OCI-M2 (cell line): ENCODE data around the gene HMCN1.

Experiments used
- DNase-seq: peaks from one replicate; lab custom pipeline; 2025; ENCODE audit not compliant: unreplicated experiment; lab: John Stamatoyannopoulos, UW

HMCN1 gene

DNA sequence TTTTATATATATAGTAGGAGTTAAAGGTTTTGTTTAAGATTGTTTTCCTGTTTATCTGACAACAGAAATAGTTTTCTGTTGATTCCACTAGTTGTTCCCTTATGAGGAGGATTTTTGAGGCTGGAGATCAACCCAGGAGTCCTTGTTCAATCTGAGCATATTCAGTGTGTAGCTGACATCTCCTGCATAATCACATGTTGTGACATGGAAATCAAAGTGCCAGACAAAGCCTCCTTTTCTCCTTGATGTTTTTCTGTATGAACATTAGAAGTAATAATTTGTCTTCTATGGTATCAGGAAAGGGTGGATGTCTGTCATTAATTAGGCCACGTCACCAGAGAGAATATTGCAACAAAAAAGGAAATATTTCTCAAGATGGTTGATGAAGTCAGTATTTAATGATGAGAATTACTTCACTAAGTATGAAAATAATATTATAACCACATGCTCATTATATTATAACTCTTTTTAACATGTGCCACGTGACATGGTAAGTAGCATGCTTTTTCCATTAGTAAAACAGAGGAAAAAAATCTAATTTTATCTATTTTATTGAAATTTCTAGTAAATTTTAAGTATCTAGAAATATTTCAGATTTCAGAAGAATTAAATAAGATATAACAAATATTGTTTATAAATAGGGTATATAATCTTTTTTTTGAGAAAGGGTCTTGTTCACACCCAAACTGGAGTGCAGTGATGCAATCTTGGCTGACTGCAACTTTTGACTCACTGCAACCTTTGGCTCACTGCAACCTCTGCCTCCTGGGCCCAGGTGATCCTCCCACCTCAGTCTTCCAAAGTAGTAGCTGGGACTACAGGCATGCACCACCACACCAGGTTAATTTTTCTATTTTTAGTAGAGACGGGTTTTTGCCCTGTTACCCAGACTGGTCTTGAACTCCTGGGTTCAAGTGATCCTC, 223.5 kb downstream of the HMCN1 start:
- DNase-seq, result no peak

DNA sequence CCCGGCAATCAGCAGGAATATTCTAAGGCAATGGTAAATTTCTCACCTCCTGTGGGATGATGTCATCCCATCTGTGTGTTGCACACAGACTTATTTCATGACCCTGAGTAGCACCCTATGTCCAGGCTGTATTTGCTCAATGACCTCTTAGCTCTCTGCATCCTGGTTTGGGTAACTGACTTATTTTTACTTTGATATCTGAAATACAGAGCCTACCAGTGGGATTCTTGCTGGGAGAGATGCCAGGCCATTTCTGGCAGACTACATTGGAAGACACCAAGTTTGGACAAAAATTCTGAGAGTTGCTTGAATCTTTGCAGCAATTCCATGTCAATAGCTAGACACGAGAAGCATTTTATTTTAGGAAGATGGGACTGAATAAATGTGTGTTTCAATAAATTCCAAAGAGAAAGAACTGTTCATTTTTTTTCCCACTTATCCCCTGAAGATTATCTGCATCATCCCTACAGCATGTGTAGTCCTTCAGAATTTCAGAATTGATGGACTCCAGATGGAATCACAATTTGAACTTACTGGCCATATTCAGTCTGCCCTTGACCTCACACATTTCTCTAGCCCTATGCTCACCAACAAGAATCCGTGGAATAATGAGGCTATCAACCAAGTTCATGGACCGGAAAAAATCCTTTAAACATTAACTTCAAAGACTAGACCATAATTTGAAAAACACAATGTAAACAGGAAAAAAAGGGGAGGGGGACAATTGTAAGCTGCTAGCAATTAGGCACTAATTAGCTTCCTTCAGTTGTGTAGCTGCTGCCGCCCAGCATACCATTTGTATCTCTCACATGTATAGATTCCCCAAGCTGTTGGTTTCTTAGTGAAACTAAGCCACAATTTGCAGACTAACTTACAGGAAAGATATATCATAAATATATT, 226.5 kb downstream of the HMCN1 start:
- DNase-seq, result no peak

DNA sequence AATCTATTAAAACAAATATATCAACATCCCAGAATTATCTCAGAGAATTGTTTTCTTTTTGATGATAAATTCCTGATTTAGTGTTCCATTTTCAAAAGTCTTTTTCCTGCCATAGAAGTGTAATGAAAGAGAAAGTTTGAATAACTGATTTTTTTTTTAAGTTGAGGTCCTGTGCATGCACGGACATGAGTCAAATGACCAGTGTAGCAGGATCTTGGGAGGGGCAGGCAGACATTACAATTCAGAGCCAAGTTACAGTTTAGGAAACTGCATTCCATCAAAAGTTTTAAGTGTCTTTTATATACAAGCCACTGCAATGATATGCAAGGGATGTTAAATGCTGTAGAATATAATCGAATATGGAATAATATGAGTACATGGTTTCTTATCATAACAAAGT, 227.5 kb downstream of the HMCN1 start:
- DNase-seq, result no peak

DNA sequence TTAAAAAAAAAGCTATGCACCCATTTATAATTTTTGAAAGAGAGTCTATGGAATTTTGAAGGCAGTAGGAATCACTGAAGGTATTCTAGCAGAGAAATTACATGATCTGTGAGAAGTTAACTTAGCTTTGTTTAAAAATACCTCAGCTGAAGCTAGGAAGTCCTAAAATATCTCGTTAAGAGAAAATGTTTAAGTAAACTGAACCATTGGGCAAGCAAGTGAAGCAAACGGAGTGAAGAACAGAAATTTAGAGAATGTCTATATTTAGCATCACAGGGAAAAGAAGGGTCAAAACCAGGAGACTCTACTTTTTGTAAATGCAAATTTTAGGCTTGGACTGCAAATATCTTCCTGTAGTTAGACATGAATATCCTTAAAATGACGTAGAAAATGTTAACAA, 230.8 kb downstream of the HMCN1 start:
- no peak for DNase-seq

DNA sequence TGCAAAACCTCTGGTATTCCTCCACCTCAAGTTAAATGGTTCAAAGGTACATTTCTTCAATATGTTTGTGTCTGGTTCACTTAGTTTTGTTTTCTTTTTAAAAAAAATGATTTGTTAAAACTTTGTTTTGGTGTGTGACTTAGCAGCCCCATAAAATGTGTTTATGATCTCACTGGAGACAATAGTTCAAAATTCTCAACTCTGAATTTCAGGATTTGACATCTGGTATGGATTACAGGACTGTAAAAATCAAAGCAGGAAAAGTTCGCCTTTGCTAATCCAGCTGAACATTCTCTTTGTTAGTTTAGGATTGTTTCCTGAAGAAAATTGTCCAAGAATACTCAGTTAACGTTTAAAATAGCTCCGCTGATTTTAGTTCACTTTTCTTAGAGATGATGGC, 231.7 kb downstream of the HMCN1 start:
- no peak for DNase-seq

DNA sequence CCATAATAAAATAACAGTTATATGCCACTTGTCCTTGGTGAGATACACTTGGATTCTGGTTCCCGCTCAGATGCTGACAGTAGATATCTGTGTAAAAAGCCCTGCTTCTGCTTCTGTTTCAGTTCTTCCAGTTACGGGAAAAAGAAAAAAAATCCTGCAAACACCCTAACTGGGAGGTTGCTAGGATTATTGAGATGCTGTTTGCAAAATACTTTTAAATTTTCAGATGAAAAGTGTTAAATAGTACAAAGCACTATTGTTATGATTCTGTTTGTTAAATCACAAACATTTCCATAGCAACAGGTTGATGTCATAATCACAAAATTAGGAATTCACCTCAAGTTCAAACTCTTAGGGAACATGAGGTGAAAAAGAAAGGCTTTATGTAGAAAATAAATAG, 232.3 kb downstream of the HMCN1 start:
- DNase-seq, result no peak

DNA sequence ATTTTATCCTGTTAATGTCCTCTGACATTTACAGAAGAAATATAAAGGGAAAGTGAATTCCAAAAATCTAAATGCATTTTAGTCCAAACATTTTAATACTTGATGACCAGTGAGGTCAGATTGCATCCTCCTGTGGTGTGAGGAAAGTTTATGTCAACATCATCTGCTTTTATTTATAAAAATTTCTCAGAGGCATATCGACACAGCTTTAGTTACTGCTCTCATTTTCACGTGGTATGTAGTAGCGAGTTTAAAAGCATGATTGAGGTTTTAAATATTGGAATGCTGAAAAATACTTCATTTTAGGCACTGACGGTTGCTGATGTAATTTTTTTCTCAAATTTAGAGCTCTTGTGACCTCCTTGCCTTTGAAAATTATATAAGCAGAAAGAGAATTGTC, 234.8 kb downstream of the HMCN1 start:
- no peak for DNase-seq

DNA sequence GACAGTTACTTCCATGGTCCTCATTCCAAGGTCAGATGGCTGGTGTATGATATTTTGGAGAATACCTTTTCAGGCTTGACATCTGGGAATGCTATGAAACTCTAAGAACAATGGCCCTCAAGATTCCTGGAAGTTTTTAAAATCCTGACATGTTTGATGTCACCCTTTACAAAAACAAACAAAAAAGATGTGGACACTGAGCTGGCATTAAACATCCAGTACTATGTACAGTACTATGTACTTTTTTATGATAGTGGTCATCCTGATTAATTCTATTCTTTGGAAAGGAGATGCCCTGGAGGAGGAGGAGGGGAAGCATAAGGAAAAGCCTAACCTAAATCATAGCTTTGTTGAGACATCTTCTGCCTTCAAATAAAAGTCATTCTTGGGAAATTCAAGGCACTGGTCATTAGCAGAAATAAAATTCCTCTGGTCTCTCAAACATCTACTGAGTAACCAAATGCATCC, 235.4 kb downstream of the HMCN1 start:
- DNase-seq, result no peak

DNA sequence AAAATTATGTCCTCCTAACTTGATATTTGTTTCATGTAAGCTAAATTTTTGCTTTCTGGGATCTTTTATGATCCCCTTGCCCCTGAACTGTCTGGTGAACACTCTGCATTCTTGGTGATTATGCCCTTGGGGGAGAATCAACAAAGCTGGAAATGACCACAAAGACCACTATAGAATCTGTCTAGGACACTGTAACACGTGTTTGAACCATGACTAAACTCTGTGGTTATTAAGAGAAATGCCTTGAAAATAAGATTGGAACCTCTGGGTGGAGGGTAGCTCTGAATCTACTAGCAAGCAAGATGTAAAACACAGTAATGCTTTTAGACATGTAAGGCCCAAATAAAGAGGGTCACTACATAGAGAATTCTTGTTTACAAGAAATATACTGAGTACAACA, 237.5 kb downstream of the HMCN1 start:
- no peak for DNase-seq

DNA sequence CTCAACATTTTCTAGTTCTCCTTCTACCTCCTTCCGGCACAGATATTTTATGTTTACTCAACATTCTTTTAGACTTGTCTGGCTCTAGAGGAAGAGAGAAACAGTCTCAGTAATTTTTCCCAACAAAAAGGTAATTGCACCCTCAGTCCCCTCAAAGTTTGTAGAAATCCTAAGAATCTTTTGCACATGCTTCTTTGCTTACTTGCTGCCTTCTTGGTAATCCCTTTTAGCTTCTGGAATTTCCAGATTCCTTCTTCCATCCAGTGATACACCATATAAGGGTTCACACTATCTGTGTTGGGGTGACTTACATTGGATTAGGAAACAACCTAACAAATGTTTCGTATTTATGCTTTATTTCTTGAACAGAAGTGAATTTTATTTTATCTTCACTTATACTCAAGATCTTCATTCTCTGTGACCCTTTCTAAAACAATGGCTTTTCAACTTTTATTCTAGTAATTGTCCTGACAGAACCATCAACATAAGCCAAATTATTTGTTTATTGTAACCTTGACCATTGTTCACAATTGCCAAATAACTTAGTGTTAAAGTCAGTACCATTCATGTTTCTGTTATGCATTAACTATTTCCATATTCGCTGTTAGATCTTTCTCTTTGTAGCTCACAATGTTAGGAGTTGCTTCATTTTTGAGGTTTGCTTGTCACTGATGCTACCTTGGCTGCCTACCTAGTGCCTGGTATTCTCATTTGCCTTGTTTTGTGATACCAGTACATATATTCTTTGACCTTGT, 238.1 kb downstream of the HMCN1 start:
- DNase-seq, result no peak

DNA sequence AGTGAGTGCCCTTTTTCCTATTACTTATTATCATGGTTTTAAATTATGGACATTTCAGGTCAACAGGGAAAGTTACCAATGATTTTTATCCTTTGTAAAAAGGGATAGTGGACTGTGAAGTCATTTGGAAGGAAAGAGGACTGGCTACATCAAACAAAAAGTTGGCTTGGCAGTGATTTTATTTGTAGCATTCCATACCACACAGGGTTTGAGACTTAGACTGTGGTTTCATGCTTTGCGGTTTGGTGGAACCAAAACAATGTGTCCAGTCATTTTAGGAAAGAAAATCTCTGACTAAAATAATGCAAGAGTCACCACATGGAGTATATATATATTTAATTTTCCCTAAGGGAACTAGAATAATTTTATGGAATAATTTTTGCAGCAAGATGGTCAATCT, 239.5 kb downstream of the HMCN1 start:
- no peak for DNase-seq

DNA sequence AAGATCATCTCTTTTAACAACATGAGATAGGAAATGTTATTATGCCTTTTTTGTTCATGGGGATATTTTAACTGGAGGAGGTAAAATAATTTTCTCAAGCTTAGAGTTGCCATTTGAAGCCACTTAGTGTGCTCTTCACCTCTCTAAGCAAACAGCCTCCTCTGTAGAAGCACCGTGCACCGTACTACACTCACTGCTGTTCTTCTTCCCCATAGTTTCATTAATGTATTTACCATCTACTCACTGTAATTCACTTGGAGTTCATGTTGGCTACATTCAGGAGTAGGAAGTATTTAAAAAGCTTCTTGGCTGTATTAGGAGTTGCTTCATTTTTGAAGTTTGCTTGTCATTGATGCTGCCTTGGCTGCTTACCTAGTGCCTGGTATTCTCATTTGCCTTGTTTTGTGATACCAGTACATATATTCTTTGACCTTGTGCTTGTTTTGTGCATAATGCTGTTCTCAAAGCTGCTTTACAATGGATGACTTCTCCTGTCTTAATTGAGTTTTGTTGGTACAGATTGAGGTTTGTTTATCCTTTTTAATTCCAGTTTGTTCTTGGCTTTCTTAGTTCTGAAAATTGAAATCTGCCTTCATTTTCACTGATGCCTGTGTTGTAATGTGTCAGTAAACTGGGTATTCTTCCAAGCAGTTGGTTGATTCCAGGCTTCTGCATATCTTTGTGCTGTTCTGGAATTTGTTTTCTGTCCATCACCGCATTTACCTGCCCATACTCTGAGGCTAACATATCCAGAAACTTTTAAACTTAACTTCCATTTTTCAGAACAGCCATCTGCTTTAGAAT, 240.4 kb downstream of the HMCN1 start:
- no peak for DNase-seq

DNA sequence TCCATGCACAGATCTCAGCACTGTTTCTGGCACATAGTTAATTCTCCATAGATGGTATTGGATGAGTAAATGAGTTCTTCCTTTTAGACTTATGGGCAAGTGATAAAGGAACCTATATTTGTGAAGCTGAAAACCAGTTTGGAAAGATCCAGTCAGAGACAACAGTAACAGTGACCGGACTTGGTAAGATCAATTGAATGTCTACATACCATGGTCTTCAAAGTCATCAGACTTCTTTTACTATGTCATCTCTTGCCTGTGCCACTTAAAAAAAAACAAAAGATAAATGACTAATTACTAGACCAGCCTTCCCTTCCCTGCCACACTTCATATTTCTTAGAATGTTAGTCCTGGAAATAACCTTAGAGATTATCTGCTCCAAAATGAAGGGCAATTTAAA, 246.7 kb downstream of the HMCN1 start:
- no peak for DNase-seq

DNA sequence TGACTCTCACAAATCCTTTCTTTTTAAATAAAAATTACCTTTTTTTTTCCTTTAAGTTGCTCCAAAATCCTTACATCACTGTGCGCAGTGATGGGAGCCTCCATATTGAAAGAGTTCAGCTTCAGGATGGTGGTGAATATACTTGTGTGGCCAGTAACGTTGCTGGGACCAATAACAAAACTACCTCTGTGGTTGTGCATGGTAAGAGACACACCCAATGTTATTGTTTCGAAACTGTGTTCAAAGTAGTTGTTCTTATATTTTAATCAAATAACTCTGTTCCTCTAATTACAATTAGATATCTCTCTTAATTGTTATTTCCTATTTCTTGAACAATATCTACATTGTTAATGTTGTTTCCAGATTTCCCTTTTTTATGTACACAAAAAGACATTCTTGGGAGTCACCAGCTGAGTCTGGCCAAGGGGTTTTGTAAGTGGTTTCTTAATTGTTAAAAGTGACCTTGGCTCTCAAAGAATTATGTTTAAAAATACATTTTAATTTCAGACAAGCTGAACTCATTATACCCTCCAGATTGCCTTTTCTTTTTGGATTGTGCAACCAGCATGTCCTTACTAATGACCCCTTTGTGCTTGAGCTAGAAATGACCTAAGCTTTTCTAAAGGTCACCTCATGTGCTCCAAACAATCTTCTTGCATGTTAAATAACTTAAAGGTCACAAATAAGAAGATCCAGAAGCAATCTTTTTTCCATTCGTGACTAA, 250.1 kb downstream of the HMCN1 start:
- DNase-seq, result no peak

DNA sequence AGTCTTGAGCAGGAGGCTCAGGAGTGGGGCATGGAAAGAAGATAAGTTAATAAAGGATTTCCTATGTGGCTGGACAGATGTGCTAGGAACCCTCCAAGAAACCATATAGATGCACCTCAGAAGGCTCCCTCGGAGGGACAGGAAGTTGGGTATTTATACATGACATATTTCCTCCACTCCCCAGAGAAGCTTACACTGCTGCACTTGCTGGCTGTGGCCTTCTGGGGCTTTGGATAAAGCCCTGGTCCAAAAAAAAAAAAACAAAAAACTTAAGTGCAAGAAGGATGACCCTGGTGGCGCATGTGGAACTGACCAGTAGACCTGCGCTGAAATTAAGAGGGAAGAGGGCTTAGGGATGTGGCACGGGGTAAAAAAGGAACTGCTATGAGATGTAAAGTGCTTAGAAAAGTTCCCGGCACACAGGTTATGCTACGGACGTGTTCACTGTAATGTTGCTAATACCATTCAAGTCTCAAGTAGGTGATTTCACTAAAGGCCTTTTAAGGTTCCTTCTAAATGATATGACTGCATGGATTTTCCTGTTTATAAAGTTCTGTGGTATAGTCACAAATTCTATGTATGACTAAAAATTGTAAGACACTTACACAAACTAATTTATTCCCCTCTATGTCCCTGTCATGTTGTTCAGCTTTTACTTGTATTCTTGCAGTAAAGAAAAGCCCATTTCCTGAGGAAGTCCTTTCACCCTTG, 253.6 kb downstream of the HMCN1 start:
- DNase-seq, result no peak

DNA sequence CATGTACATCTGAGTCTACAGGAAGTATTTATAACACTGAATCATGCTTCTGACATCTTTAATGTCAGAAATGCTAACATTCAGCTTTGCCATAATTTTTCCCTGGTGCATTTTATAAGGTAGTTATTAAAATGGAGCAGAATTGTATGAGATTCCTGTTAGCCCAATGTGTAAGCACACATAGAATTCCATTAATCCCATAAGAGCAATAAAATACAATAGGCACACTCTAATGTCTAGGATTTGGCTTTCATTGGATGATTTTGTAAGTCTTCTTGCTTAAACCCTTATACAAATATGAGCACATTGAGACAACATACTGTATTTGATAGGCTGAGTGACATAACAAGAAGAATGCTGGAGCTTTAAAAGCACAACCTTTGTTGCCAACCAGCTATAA, 256.4 kb downstream of the HMCN1 start:
- no peak for DNase-seq

DNA sequence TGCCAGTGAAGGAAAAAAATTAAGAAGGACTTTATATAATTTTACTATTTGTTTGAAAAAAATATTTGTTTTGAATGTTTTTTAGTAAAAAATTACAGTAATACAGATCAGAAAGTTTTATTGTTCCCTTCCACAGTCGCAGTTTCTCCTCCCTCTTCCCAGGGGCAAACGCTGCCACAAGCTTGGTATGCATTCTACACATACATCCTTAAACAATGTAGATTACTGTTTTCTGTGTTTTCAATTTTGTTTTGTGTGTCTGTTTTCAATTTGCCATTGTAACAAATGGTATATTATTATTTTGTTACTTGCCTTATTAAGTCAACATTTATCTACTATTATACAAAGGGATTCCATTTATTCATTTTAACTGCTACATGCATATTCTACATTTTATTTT, 257.1 kb downstream of the HMCN1 start:
- no peak for DNase-seq

DNA sequence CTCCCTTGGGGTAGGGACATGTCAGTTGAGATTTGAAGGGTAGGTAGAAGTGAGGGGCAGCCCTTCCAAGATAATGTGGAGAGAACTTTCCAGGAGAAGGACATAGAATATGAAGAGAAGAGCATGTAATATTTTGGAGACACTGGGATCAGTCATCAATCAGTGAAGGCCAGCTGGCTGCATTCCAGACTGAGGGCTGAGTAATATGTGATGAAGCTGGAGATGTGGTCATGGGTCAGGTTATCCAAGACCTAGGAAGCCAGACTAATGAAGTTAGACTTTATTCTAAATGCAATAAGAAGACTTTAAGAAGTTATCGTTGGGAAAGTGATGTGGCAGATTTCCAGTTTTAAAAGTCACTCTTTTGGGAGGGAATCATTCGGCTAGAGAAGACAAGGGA, 262.0 kb downstream of the HMCN1 start:
- DNase-seq, result no peak

DNA sequence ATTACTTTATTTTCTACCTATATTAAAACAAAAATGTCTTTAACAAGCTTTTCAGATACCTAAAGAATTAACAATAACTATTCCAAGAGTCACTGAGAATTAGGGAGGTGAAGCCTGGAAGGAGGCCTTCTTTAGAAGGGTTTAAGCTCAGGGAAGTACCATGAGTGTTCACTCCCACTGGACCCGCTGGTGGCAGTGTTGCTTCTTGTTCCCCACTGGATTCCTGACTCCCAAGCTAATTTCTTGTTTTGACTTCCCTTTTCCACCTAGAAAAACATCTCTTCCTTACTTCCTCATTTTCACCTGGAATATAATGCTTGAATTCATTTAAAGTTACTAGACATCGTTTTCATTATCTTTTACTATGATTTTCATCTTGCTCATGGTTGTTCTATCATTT, 264.2 kb downstream of the HMCN1 start:
- no peak for DNase-seq
